Uterus (tissue), 4 donors: Measurements from ENCODE around the gene LCN10. TPM values are rescaled to one million over a fixed set of nuclear protein-coding genes. Genes with fewer than 3 reads are reported as not detected.
A peak's percentile ranks its signal among the peaks of the same experiment; 100 is the strongest.

ENCODE experiments used
- DNase-seq, 2 donors: peaks; one replicate each; pipeline ENCODE4 v3.0.0-alpha.2; 2019 to 2020
- H3K27ac ChIP-seq, 2 donors: fragments of 200-600 bp; sonication (generic); 1 replicate in 1 of 2; 2 replicates in 1 of 2; pipeline ENCODE4 v1.5.1; 2016 to 2018
- H3K27me3 ChIP-seq, 2 donors: fragments of 200-600 bp; sonication (generic); one replicate each; pipeline ENCODE4 v1.5.1; 2018 to 2019; ENCODE audit warnings: control low read depth in 1 of 2
- H3K36me3 ChIP-seq, 2 donors: fragments of 200-600 bp; sonication (generic); one replicate each; pipeline ENCODE4 v1.5.1; 2019; ENCODE audit warnings: control low read depth in 1 of 2
- H3K4me1 ChIP-seq, 2 donors: fragments of 200-600 bp; sonication (generic); one replicate each; pipeline ENCODE4 v1.5.1; 2018 to 2019; ENCODE audit warnings: control low read depth in 1 of 2
- H3K4me3 ChIP-seq, 2 donors: fragments of 200-600 bp; sonication (generic); 1 replicate in 1 of 2; 2 replicates in 1 of 2; pipeline ENCODE4 v1.5.1; 2018 to 2019; ENCODE audit warnings: mild to moderate bottlenecking in 1 of 2
- H3K9me3 ChIP-seq, 2 donors: fragments of 200-600 bp; sonication (generic); one replicate each; pipeline ENCODE4 v1.5.1; 2019; ENCODE audit warnings: control low read depth in 1 of 2
- POLR2A ChIP-seq, 2 donors: fragments of 450-650 bp; IDR thresholded peaks; one replicate each; pipeline ENCODE4 v1.6.1; 2016; ENCODE audit warnings: antibody characterized with exemption in 2 of 2, mild to moderate bottlenecking in 1 of 2, moderate library complexity in 1 of 2
- intact Hi-C: fragments of 100-400 bp; cut with DNase I; formaldehyde crosslinking; loops from one replicate; pipeline ENCODE4 v1.15.1; 2023; ENCODE audit warnings: low total_unique reads
- total RNA-seq, 4 donors: library from RNA; depleted of rRNA in 3 of 4; stranded (reverse); fragments of >200 nt in 3 of 4; gene quantifications; one replicate each; pipeline versions ENCODE4 v1.1.0 to v1.2.4, GENCODE V29; 2014 to 2023
- TF ChIP-seq, protein P1 (sequence below), 4 experiments: fragments of 200-600 bp in 2 of 4; fragments of 450-650 bp in 2 of 4; sonication (generic) in 2 of 4; IDR thresholded peaks; one replicate each; pipeline ENCODE4 v1.5.1; 2016 to 2019; ENCODE audit warnings: antibody characterized with exemption in 4 of 4, mild to moderate bottlenecking in 2 of 4, moderate library complexity in 1 of 4
- donor health status: DM: yes; HTN: yes; CAD: no.

The LCN10 gene
- total RNA-seq, 4 donors from 2014 or later: 0.55 to 81.4 (median 20.4) TPM

DNA sequence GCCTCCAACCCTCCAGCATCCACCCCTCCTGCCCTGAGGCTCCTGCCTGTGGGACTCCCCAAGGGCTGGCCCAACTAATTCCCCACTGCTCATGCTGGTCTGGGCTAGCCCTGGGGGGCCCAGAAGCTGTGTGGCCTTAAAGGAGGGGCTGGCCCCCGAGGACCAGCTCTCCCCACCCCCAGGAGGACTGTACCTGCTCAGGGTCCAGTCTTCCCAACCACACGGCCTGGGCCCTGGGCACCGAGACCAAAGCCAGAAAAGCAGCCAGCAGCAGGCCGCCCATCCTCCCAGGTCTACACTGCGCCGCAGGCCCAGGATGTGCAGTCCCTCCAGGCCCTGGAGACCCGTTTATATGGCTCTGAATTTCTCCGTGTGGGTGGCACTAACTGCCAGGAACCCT is 5.5 kb upstream of the LCN10 start, which contains the start of gene LCN6:
LCN6 (minus strand) TSS at position 325 of the 400 bp plus-strand sequence; CDS start at position 283, 42 bp downstream.
- intact Hi-C loops: no loop called here
- Histone ChIP-seq H3K4me3 (no peak within 1 kb of the TSS), H3K9me3 (no peaks in the 10 kb centered on the region), H3K4me1 (no peaks in the 10 kb centered on the region), H3K27ac (peak within 1 kb of the TSS; percentile 36 to 67), H3K36me3 (no peaks in the 10 kb centered on the region), H3K27me3 (no peaks in the 10 kb centered on the region)
- TF ChIP-seq, protein P1, sequence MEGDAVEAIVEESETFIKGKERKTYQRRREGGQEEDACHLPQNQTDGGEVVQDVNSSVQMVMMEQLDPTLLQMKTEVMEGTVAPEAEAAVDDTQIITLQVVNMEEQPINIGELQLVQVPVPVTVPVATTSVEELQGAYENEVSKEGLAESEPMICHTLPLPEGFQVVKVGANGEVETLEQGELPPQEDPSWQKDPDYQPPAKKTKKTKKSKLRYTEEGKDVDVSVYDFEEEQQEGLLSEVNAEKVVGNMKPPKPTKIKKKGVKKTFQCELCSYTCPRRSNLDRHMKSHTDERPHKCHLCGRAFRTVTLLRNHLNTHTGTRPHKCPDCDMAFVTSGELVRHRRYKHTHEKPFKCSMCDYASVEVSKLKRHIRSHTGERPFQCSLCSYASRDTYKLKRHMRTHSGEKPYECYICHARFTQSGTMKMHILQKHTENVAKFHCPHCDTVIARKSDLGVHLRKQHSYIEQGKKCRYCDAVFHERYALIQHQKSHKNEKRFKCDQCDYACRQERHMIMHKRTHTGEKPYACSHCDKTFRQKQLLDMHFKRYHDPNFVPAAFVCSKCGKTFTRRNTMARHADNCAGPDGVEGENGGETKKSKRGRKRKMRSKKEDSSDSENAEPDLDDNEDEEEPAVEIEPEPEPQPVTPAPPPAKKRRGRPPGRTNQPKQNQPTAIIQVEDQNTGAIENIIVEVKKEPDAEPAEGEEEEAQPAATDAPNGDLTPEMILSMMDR (IDR thresholded peaks at IDR 0.05): no peak
- no peak for TF ChIP-seq POLR2A (IDR thresholded peaks at IDR 0.05)
- DNase-seq: no peak

DNA sequence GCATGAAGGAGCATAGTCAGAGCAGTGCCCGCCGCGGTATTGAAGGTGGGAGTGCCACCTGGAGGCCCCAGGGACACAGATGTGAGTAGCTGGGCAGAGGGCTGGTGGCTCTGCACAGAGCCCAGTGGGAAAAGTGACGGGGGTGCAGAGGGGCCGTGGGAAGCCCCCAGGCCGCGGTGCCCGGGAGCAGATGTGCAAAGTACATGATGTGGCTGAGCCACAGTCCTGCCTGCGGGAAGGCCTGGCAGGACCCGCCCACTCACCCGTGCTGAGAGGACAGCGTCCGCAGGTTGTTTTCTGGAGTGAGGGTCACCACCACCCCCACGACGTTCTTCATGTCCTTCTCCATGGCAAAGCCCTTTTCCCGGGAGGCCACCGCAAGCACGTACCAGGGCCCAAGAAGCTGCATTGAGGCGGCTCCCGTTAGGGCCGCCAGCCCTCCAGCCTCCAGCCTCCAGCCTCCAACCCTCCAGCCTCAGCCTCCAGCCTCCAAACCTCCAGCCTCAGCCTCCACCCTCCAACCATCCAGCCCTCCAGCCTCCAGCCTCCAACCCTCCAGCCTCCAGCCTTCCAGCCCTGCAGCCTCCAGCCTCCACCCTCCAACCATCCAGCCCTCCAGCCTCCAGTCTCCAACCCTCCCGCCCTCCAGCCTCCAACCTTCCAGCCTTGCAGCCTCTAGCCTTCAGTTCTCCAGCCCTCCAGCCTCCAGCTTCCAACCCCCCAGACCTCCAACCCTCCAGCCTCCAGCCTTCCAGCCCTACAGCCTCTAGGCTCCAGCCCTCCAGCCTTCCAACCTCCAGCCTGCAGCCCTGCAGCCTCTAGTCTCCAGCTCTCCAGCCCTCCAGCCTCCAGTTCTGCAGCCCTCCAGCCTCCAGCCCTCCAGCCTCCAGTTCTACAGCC is 4.7 kb upstream of the LCN10 start:
- TF ChIP-seq POLR2A (IDR thresholded peaks at IDR 0.05): no peak
- TF ChIP-seq, protein P1 (IDR thresholded peaks at IDR 0.05): no peak
- no peak overlapping the region for H3K4me3 ChIP-seq
- DNase-seq: no peak
- intact Hi-C loops: no loop called here
- H3K9me3 ChIP-seq: no peaks in the 10 kb centered on the region
- H3K36me3 ChIP-seq: no peaks in the 10 kb centered on the region
- H3K4me1 ChIP-seq: no peaks in the 10 kb centered on the region
- H3K27ac ChIP-seq: peak overlapping the region in 1 of 2 donors; percentile 5
- peaks cover 0 to 1% of the 10 kb centered on the region in 2 donors for H3K27me3 ChIP-seq

DNA sequence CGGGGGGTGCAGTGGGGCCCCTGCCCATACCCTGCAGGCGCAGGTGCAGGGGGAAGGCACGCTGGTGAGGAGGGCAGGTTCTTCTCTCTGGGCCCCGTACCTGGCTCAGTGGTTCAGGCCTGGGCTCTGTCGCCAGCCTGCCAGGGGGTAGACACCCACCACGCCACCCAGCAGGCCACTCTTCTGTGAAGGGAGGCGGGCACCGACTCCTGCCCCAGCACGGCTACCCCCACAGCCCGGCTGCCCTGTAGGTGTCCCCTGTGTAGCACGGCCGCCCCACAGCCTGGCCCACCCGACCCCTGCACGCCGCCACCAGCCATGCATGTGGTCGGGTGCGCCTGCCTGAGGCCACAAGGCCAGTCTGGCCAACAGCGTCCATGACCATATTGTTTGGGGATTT is 3.9 kb upstream of the LCN10 start:
- Histone ChIP-seq H3K9me3 (no peaks in the 10 kb centered on the region), H3K36me3 (no peaks in the 10 kb centered on the region), H3K27ac (no peak overlapping the region), H3K4me3 (no peak overlapping the region), H3K27me3 (peaks cover 0 to 9% of the 10 kb centered on the region in 2 donors), H3K4me1 (no peaks in the 10 kb centered on the region)
- intact Hi-C loops: no loop called here
- DNase-seq: no peak
- TF ChIP-seq, protein P1 (IDR thresholded peaks at IDR 0.05): no peak
- TF ChIP-seq POLR2A (IDR thresholded peaks at IDR 0.05): no peak

DNA sequence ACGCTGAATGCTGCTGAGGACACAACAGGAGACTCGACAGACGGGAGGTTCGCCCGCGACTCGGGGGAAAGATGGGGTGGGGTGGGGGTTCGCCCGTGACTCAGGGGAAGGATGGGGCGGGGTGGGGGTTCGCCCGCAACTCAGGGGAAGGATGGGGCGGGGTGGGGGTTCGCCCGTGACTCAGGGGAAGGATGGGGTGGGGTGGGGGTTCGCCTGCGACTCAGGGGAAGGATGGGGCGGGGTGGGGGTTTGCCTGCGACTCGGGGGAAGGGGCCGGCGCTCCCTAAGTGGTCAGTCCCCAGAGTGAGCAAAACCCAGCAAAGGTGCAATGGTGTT is 3.4 kb upstream of the LCN10 start:
- H3K27ac ChIP-seq: no peak overlapping the region
- no peaks in the 10 kb centered on the region for H3K9me3 ChIP-seq
- peaks cover 0 to 14% of the 10 kb centered on the region in 2 donors for H3K27me3 ChIP-seq
- H3K4me3 ChIP-seq: no peak overlapping the region
- intact Hi-C loops: no loop called here
- no peaks in the 10 kb centered on the region for H3K36me3 ChIP-seq
- no peak for TF ChIP-seq POLR2A (IDR thresholded peaks at IDR 0.05)
- TF ChIP-seq, protein P1 (IDR thresholded peaks at IDR 0.05): no peak
- peaks cover 0 to 4% of the 10 kb centered on the region in 2 donors for H3K4me1 ChIP-seq
- no peak for DNase-seq
